ENCODE data around the gene CPLX3. TPM values are rescaled to one million over a fixed set of nuclear protein-coding genes. Genes with fewer than 3 reads are reported as not detected.

CPLX3 gene
- polyA plus RNA-seq, 3 donors = 0.12 TPM; not detected in 2

DNA sequence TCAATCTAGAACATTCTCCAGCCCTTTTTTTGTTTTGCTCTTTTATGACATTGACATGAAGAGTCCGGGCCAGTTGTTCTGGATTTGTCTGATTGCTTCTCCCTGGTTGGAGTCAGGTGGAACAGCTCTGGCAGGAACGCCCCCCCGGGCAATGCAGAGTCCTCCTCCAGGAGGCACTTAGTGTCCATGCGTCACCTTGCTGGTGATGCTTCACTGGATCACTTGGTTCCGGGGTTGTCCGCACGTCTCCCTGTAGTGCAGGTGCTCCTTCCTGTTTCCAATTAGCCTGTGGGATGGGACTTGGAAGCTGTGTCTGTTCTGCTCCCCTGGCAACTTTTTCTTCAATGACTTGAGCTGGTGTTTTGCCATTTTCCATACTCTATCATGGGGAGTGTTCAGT is 34.8 kb upstream of the CPLX3 start:
- no peak for DNase-seq
- no peaks in the 10 kb centered on the region for H3K9me3 ChIP-seq (replicated peaks in 1 of 2; ENCODE audit: control insufficient read depth in 1 of 2, insufficient read depth in 1 of 2, low read length in 2 of 2)
- Mint-ChIP-seq H3K4me3 (peak overlapping the region in 1 of 2 donors; percentile 48), H3K27me3 (ENCODE audit: low read depth in 3 of 3) (peaks cover 0 to 2% (median 0%) of the 10 kb centered on the region in 3 donors), H3K27ac (peak overlapping the region; percentile 58 to 100 (median 89)), H3K4me1 (peaks cover 88% of the 10 kb centered on the region), H3K36me3 (peaks cover 44 to 65% of the 10 kb centered on the region in 2 donors), H3K9me3 (no peaks in the 10 kb centered on the region)
- peak overlapping the region in 1 of 2 donors; percentile 97 for H3K27ac ChIP-seq (ENCODE audit: low read depth in 1 of 2, low read length in 2 of 2)
- H3K79me2 ChIP-seq (ENCODE audit: insufficient read depth, low read length) = peaks cover 94% of the 10 kb centered on the region
- H3K4me1 ChIP-seq (ENCODE audit: control insufficient read depth in 1 of 2, insufficient read depth in 2 of 2, low read length in 2 of 2) = peaks cover 75 to 94% of the 10 kb centered on the region in 2 donors
- 69% methylated on average over 7 of the region's 7 CpGs for WGBS (ENCODE audit: insufficient coverage)
- peak overlapping the region in 1 of 3 experiments; percentile 100 for H3K4me3 ChIP-seq (replicated peaks in 1 of 3; ENCODE audit: low read depth in 2 of 3, low read length in 3 of 3)
- peaks cover 56% of the 10 kb centered on the region for H4K20me1 ChIP-seq (ENCODE audit: insufficient read depth, low read length)
- H3K36me3 ChIP-seq (replicated peaks in 1 of 2; ENCODE audit: control insufficient read depth in 1 of 2, insufficient read depth in 2 of 2, low read length in 2 of 2) = peaks cover 14 to 43% of the 10 kb centered on the region in 2 donors
- peak overlapping the region; percentile 93 for H3K4me2 ChIP-seq (replicated peaks; ENCODE audit: extremely low read depth, low read length, poor library complexity, severe bottlenecking)
- intact Hi-C loops (cut with micrococcal nuclease) = loop anchor here in 1 of 2 donors (2.0 kb wide), 1 partner anchor 23 kb away; no protein-coding TSS in a partner anchor
- no peak overlapping the region for H3K9ac ChIP-seq (ENCODE audit: insufficient read depth, low read length, poor library complexity, severe bottlenecking)
- TF ChIP-seq, protein P1, sequence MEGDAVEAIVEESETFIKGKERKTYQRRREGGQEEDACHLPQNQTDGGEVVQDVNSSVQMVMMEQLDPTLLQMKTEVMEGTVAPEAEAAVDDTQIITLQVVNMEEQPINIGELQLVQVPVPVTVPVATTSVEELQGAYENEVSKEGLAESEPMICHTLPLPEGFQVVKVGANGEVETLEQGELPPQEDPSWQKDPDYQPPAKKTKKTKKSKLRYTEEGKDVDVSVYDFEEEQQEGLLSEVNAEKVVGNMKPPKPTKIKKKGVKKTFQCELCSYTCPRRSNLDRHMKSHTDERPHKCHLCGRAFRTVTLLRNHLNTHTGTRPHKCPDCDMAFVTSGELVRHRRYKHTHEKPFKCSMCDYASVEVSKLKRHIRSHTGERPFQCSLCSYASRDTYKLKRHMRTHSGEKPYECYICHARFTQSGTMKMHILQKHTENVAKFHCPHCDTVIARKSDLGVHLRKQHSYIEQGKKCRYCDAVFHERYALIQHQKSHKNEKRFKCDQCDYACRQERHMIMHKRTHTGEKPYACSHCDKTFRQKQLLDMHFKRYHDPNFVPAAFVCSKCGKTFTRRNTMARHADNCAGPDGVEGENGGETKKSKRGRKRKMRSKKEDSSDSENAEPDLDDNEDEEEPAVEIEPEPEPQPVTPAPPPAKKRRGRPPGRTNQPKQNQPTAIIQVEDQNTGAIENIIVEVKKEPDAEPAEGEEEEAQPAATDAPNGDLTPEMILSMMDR (IDR thresholded peaks at IDR 0.05) = no peak
- H3K27me3 ChIP-seq (ENCODE audit: control insufficient read depth in 2 of 2, insufficient read depth in 2 of 2, low read length in 2 of 2) = no peaks in the 10 kb centered on the region
- H2AFZ ChIP-seq (ENCODE audit: insufficient read depth, low read depth, low read length, poor library complexity, severe bottlenecking) = no peak overlapping the region

DNA sequence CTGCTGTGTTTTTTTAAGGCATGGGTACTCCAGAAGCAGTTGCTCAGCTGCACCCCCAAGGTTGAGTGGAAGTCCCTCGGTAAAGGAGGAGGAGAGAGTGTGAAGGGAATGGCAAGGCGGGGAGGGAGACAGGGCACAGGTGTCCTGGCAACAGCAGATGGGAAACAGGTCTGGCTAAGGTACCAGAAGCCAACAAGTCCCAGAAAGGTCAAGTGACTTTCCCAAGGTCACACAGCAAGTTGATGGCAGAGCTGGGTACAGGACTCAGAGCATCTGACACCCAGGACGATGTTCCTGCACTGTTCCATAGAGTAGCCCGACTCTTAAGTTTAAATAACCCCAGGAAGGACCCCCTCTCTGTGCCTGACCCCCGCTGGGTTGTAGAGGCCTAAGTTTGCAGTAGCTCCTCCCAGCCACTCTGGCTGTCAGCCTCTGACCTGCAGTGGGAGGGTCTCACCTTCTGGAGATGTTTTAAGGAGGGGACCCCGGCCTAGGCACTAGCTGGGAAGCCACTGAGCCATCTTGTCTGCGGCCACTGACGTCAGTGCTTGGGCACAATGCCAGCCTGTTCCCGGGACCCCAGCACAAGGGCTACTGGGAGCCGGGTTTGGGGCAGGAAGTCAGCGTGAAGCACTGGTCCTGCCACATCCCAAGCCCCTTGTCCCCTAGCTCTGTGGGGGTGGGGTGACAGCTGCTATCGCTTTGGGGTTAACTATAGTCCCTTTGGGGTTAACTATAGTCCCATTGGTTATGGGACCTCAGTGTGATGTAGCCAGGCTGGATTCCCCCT is 34.0 kb upstream of the CPLX3 start:
- peak overlapping the region in 1 of 3 experiments; percentile 100 for H3K4me3 ChIP-seq (replicated peaks in 1 of 3; ENCODE audit: low read depth in 2 of 3, low read length in 3 of 3)
- Mint-ChIP-seq H3K27ac (peak overlapping the region; percentile 77 to 100 (median 90)), H3K27me3 (ENCODE audit: low read depth in 3 of 3) (peaks cover 0 to 2% (median 0%) of the 10 kb centered on the region in 3 donors), H3K4me3 (peak overlapping the region; percentile 27 to 48), H3K9me3 (no peaks in the 10 kb centered on the region), H3K4me1 (peaks cover 81% of the 10 kb centered on the region), H3K36me3 (peaks cover 44 to 68% of the 10 kb centered on the region in 2 donors)
- peak overlapping the region; percentile 93 for H3K4me2 ChIP-seq (replicated peaks; ENCODE audit: extremely low read depth, low read length, poor library complexity, severe bottlenecking)
- peaks cover 63% of the 10 kb centered on the region for H4K20me1 ChIP-seq (ENCODE audit: insufficient read depth, low read length)
- WGBS (ENCODE audit: insufficient coverage) = 35% methylated on average over 5 of the region's 12 CpGs
- intact Hi-C loops (cut with micrococcal nuclease) = loop anchor here in 1 of 2 donors (2.0 kb wide), 1 partner anchor 24 kb away; no protein-coding TSS in a partner anchor
- H2AFZ ChIP-seq (ENCODE audit: insufficient read depth, low read depth, low read length, poor library complexity, severe bottlenecking) = no peak overlapping the region
- H3K27ac ChIP-seq (ENCODE audit: low read depth in 1 of 2, low read length in 2 of 2) = peak overlapping the region; percentile 33 to 97
- peaks cover 95% of the 10 kb centered on the region for H3K79me2 ChIP-seq (ENCODE audit: insufficient read depth, low read length)
- TF ChIP-seq, protein P1 (IDR thresholded peaks at IDR 0.05) = no peak
- peaks cover 14 to 46% of the 10 kb centered on the region in 2 donors for H3K36me3 ChIP-seq (replicated peaks in 1 of 2; ENCODE audit: control insufficient read depth in 1 of 2, insufficient read depth in 2 of 2, low read length in 2 of 2)
- peaks cover 68 to 88% of the 10 kb centered on the region in 2 donors for H3K4me1 ChIP-seq (ENCODE audit: control insufficient read depth in 1 of 2, insufficient read depth in 2 of 2, low read length in 2 of 2)
- H3K27me3 ChIP-seq (ENCODE audit: control insufficient read depth in 2 of 2, insufficient read depth in 2 of 2, low read length in 2 of 2) = no peaks in the 10 kb centered on the region
- DNase-seq = no peak
- no peak overlapping the region for H3K9ac ChIP-seq (ENCODE audit: insufficient read depth, low read length, poor library complexity, severe bottlenecking)
- no peaks in the 10 kb centered on the region for H3K9me3 ChIP-seq (replicated peaks in 1 of 2; ENCODE audit: control insufficient read depth in 1 of 2, insufficient read depth in 1 of 2, low read length in 2 of 2)
